Ascending aorta (tissue), 2 donors: Measurements from ENCODE around the gene CSTPP1. TPM values are rescaled to one million over a fixed set of nuclear protein-coding genes. Genes with fewer than 3 reads are reported as not detected.

Experiments used
- DNase-seq, 2 donors: peaks; one replicate each; pipeline ENCODE4 v3.0.0-alpha.2; 2019; ENCODE audit warnings: low spot score in 2 of 2
- H3K27ac ChIP-seq, 2 donors: fragments of 200-600 bp; sonication (generic); one replicate each; pipeline ENCODE4 v1.5.1; 2016 to 2017; ENCODE audit warnings: mild to moderate bottlenecking in 1 of 2
- H3K27me3 ChIP-seq: fragments of 200-600 bp; sonication (generic); one replicate; pipeline ENCODE4 v1.5.1; 2017
- H3K36me3 ChIP-seq, 2 donors: fragments of 200-600 bp; sonication (generic); one replicate each; pipeline ENCODE4 v1.5.1; 2016
- H3K4me1 ChIP-seq, 2 donors: fragments of 200-600 bp; sonication (generic); one replicate each; pipeline ENCODE4 v1.5.1; 2016 to 2017; ENCODE audit warnings: mild to moderate bottlenecking in 1 of 2
- H3K4me3 ChIP-seq, 2 donors: fragments of 200-600 bp; sonication (generic); one replicate each; pipeline ENCODE4 v1.5.1; 2016 to 2017; ENCODE audit warnings: mild to moderate bottlenecking in 1 of 2
- H3K9me3 ChIP-seq, 2 donors: fragments of 200-600 bp; sonication (generic); one replicate each; pipeline ENCODE4 v1.5.1; 2016
- CTCF ChIP-seq, 3 experiments: fragments of 200-600 bp in 2 of 3; fragments of 450-650 bp in 1 of 3; sonication (generic) in 2 of 3; IDR thresholded peaks; one replicate each; pipeline ENCODE4 v1.5.1; 2016 to 2019; ENCODE audit warnings: antibody characterized with exemption in 3 of 3, mild to moderate bottlenecking in 1 of 3, moderate library complexity in 1 of 3
- intact Hi-C: fragments of 100-400 bp; cut with DNase I; formaldehyde crosslinking; loops from one replicate; pipeline ENCODE4 v1.15.1; 2023
- total RNA-seq: library from RNA; depleted of rRNA; stranded (reverse); fragments of >200 nt; gene quantifications from one replicate; pipeline ENCODE4 v1.1.0, GENCODE V29; 2016

The CSTPP1 gene, protein sequence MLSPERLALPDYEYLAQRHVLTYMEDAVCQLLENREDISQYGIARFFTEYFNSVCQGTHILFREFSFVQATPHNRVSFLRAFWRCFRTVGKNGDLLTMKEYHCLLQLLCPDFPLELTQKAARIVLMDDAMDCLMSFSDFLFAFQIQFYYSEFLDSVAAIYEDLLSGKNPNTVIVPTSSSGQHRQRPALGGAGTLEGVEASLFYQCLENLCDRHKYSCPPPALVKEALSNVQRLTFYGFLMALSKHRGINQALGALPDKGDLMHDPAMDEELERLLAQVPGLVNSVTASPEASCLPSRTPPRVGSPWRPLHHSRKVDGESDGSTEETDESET
- 16.6 TPM for total RNA-seq

- Histone ChIP-seq H3K4me3 (peak within 1 kb of the TSS; percentile 71 to 91), H3K36me3 (no peaks in the 10 kb centered on the region), H3K27me3 (no peaks in the 10 kb centered on the region), H3K9me3 (no peaks in the 10 kb centered on the region), H3K27ac (peak within 1 kb of the TSS in 1 of 2 donors; percentile 44), H3K4me1 (peaks cover 0 to 6% of the 10 kb centered on the region in 2 donors)
- peak; percentile 75 to 95 for DNase-seq
- TF ChIP-seq CTCF (IDR thresholded peaks at IDR 0.05), result no peak
- intact Hi-C loops, result loop anchor here (2.0 kb wide), 2 partner anchors 18 to 278 kb away; partner anchors contain the start of genes DDB2 and LRP4
These were observed at the start of gene CSTPP1 for GRCh38 chr11:46936138-46937110. TSS of gene CSTPP1 (plus strand) at chr11:46936761. CDS start at chr11:46936806, 45 bp downstream.

DNA sequence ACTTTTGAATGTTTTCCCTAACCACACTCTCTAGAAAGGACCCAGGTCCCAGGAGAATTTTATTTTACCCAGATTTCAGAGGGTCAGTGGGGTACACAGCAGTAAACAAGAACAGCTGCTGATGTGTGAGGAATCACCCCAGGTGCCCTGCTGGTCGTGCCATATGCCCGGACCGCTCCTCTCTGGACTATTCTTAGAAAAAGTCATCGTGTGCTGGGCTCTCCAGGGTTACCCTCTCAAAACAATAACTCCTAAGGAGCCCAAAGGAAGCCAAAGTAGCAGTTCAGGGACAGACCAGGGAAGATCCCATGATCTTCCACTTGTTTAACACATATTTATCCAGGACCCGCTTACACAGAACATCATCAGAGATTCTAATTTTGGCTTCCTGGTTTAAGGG, 47.9 kb upstream of the CSTPP1 start:
- no peaks in the 10 kb centered on the region for H3K36me3 ChIP-seq
- H3K4me1 ChIP-seq, result no peaks in the 10 kb centered on the region
- intact Hi-C loops, result loop anchor here (1.0 to 5.0 kb wide), 2 partner anchors 265 to 464 kb away; partner anchors contain the start of gene MYBPC3
- no peaks in the 10 kb centered on the region for H3K27me3 ChIP-seq
- no peak for TF ChIP-seq CTCF (IDR thresholded peaks at IDR 0.05)
- no peak overlapping the region for H3K4me3 ChIP-seq
- DNase-seq, result no peak
- H3K9me3 ChIP-seq, result no peaks in the 10 kb centered on the region
- H3K27ac ChIP-seq, result no peak overlapping the region

GRCh38 chr11:46889251-46889650, 47.3 kb upstream of the CSTPP1 start:
- intact Hi-C loops, result loop anchor here (1.0 to 5.0 kb wide), 2 partner anchors 264 to 463 kb away; partner anchors contain the start of gene MYBPC3
- H3K9me3 ChIP-seq, result no peaks in the 10 kb centered on the region
- TF ChIP-seq CTCF (IDR thresholded peaks at IDR 0.05), result no peak
- no peaks in the 10 kb centered on the region for H3K36me3 ChIP-seq
- no peaks in the 10 kb centered on the region for H3K27me3 ChIP-seq
- H3K4me1 ChIP-seq, result no peaks in the 10 kb centered on the region
- DNase-seq, result no peak
- no peak overlapping the region for H3K4me3 ChIP-seq
- no peak overlapping the region for H3K27ac ChIP-seq

DNA sequence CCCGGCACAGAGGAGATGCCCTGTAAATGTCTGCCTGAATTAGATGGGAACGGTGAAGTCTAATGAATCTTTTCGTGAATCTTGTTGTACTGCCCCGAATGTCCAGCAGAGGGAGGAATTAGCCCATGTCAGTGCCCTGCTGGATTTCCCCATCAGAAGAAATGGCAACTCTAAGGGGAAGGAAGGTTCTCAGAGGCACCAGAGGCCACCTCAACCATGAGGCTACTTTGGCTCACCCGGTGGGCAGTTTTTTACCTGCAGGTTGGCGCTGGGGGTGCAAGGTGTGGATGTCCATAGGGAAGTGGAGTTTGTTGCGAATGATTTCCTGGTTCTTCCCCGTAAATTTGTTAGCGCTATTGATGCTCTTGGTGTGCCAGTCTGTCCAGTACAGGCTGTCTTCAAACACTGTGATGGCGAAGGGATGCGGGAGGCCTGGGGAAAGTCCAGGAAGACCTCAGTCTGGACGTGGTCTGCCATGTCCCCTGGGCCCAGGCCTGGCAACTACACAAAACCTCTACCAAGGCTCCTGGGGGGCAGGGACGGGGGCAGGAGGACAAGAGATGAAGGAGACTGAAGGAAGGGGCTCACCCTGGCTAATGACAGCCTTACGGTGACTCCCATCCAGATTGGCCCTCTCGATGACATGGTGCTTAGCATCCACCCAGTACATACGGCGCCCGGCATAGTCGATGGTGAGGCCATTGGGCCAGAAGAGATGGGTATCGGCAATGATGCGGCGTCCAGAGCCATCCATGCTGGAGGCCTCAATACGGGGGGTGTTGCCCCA, 46.7 kb upstream of the CSTPP1 start:
- Histone ChIP-seq H3K9me3 (no peaks in the 10 kb centered on the region), H3K27ac (no peak overlapping the region), H3K36me3 (no peaks in the 10 kb centered on the region), H3K4me3 (no peak overlapping the region), H3K27me3 (no peaks in the 10 kb centered on the region), H3K4me1 (no peaks in the 10 kb centered on the region)
- peak; percentile 82 to 88 (median 86) for TF ChIP-seq CTCF (IDR thresholded peaks at IDR 0.05)
- intact Hi-C loops, result loop anchor here (1.0 to 5.0 kb wide), 2 partner anchors 263 to 462 kb away; partner anchors contain the start of gene MYBPC3
- DNase-seq, result peak in 1 of 2 donors; percentile 84

DNA sequence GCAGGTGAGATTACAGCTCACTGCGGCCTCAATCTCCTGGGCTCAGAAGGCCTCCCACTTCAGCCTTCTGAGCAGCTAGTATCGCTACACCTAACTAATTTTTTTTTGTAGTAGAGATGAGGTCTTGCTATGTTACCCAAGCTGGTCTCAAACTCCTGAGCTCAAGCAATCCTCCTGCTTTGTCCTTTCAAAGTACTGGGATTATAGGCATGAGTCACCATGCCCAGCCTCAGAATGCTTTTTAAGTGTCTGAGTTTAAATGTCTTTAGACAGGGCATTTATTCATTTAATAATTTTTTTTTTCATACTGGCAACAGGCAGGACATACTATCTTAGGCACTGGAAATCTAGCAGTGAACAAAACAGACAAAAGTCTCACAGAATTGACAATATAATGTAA, 45.9 kb upstream of the CSTPP1 start:
- H3K27me3 ChIP-seq, result no peaks in the 10 kb centered on the region
- H3K36me3 ChIP-seq, result no peaks in the 10 kb centered on the region
- no peak overlapping the region for H3K27ac ChIP-seq
- no peaks in the 10 kb centered on the region for H3K9me3 ChIP-seq
- intact Hi-C loops, result no loop called here
- no peak overlapping the region for H3K4me3 ChIP-seq
- no peak for DNase-seq
- no peak for TF ChIP-seq CTCF (IDR thresholded peaks at IDR 0.05)
- peaks cover 0 to under 1% of the 10 kb centered on the region in 2 donors for H3K4me1 ChIP-seq
